Measurements from ENCODE around the gene REPIN1.

The REPIN1 gene

GRCh38 chr7:150337179-150337578 lies 31.4 kb upstream of the REPIN1 start:
- no peak for DNase-seq (ENCODE audit: low read depth, low spot score)

- no peak for DNase-seq (ENCODE audit: low read depth, low spot score)
Observed at GRCh38 chr7:150337659-150338081, 31.0 kb upstream of the REPIN1 start.

GRCh38 chr7:150338166-150338829 lies 30.3 kb upstream of the REPIN1 start:
- no peak for DNase-seq (ENCODE audit: low read depth, low spot score)

- DNase-seq (ENCODE audit: low read depth, low spot score): no peak
Observed at GRCh38 chr7:150339409-150339809, 29.2 kb upstream of the REPIN1 start.

- DNase-seq (ENCODE audit: low read depth, low spot score): no peak
Observed at GRCh38 chr7:150340024-150340749, 28.4 kb upstream of the REPIN1 start.

- no peak for DNase-seq (ENCODE audit: low read depth, low spot score)
Observed at GRCh38 chr7:150340875-150341262, 27.8 kb upstream of the REPIN1 start.

- no peak for DNase-seq (ENCODE audit: low read depth, low spot score)
Observed at GRCh38 chr7:150341263-150342120, 27.1 kb upstream of the REPIN1 start, which contains the start of gene RARRES2. Gene RARRES2, minus strand, starts transcription at chr7:150341629. Its CDS starts 1,020 bp downstream, at chr7:150340609.

- DNase-seq (ENCODE audit: low read depth, low spot score): no peak
Observed at GRCh38 chr7:150342121-150342408, 26.6 kb upstream of the REPIN1 start.

GRCh38 chr7:150343225-150343624 lies 25.4 kb upstream of the REPIN1 start:
- DNase-seq (ENCODE audit: low read depth, low spot score): no peak

- no peak for DNase-seq (ENCODE audit: low read depth, low spot score)
Observed at GRCh38 chr7:150344299-150344698, 24.3 kb upstream of the REPIN1 start.

- DNase-seq (ENCODE audit: low read depth, low spot score): no peak
Observed at GRCh38 chr7:150345012-150345411, 23.6 kb upstream of the REPIN1 start.

GRCh38 chr7:150346922-150347321 lies 21.7 kb upstream of the REPIN1 start:
- DNase-seq (ENCODE audit: low read depth, low spot score): no peak

GRCh38 chr7:150351587-150352194 lies 16.9 kb upstream of the REPIN1 start:
- no peak for DNase-seq (ENCODE audit: low read depth, low spot score)

- DNase-seq (ENCODE audit: low read depth, low spot score): no peak
Observed at GRCh38 chr7:150355666-150356059, 13.0 kb upstream of the REPIN1 start.

GRCh38 chr7:150356265-150356897 lies 12.2 kb upstream of the REPIN1 start:
- no peak for DNase-seq (ENCODE audit: low read depth, low spot score)

- DNase-seq (ENCODE audit: low read depth, low spot score): no peak
Observed at GRCh38 chr7:150357270-150357669, 11.4 kb upstream of the REPIN1 start.

- DNase-seq (ENCODE audit: low read depth, low spot score): no peak
Observed at GRCh38 chr7:150357771-150358427, 10.7 kb upstream of the REPIN1 start.

GRCh38 chr7:150358433-150358832 lies 10.2 kb upstream of the REPIN1 start:
- no peak for DNase-seq (ENCODE audit: low read depth, low spot score)

GRCh38 chr7:150358988-150359621 lies 9.5 kb upstream of the REPIN1 start:
- no peak for DNase-seq (ENCODE audit: low read depth, low spot score)

GRCh38 chr7:150359622-150360362 lies 8.8 kb upstream of the REPIN1 start:
- no peak for DNase-seq (ENCODE audit: low read depth, low spot score)
